Measurements from ENCODE around the gene CERS6. TPM values are rescaled to one million over a fixed set of nuclear protein-coding genes. Genes with fewer than 3 reads are reported as not detected.

CERS6 gene
- total RNA-seq, 1 donor = 23.9 TPM

- H3K9me3 ChIP-seq (ENCODE audit: low read depth, low read length) = no peaks in the 10 kb centered on the region
These were observed 260.8 kb downstream of the CERS6 start for GRCh38 chr2:168716839-168717238.

GRCh38 chr2:168717790-168718502, 261.9 kb downstream of the CERS6 start:
- H3K4me1 ChIP-seq (ENCODE audit: insufficient read depth, low read length) = peaks cover 11% of the 10 kb centered on the region
- no peak for TF ChIP-seq CTCF (IDR thresholded peaks at IDR 0.05; ENCODE audit: extremely low read depth, low read depth, low read length)
- no peaks in the 10 kb centered on the region for H3K36me3 ChIP-seq (ENCODE audit: insufficient read depth, low read length)
- no peak overlapping the region for H2AFZ ChIP-seq (ENCODE audit: low read length)
- H3K4me3 ChIP-seq (ENCODE audit: insufficient read depth, low read length) = no peak overlapping the region
- H3K4me2 ChIP-seq (ENCODE audit: insufficient read depth, low read length) = no peak overlapping the region
- H3K27me3 ChIP-seq (ENCODE audit: insufficient read depth, low read length) = no peaks in the 10 kb centered on the region
- no peak overlapping the region for H3K27ac ChIP-seq (ENCODE audit: low read depth, low read length)
- DNase-seq (ENCODE audit: insufficient read length, low spot score, missing footprints) = no peak
- no peaks in the 10 kb centered on the region for H3K9me3 ChIP-seq (ENCODE audit: low read depth, low read length)
- no peaks in the 10 kb centered on the region for H4K20me1 ChIP-seq (ENCODE audit: insufficient read depth, low read length)
- no peaks in the 10 kb centered on the region for H3K79me2 ChIP-seq (ENCODE audit: insufficient read depth, low read length)

More at GRCh38 chr2:168716839-168717238, 260.8 kb downstream of the CERS6 start:
- TF ChIP-seq CTCF (IDR thresholded peaks at IDR 0.05; ENCODE audit: extremely low read depth, low read depth, low read length) = no peak
- H4K20me1 ChIP-seq (ENCODE audit: insufficient read depth, low read length) = no peaks in the 10 kb centered on the region
- DNase-seq (ENCODE audit: insufficient read length, low spot score, missing footprints) = no peak
- no peak overlapping the region for H2AFZ ChIP-seq (ENCODE audit: low read length)
- H3K4me2 ChIP-seq (ENCODE audit: insufficient read depth, low read length) = no peak overlapping the region
- H3K79me2 ChIP-seq (ENCODE audit: insufficient read depth, low read length) = no peaks in the 10 kb centered on the region
- H3K4me1 ChIP-seq (ENCODE audit: insufficient read depth, low read length) = peaks cover 4% of the 10 kb centered on the region
- no peaks in the 10 kb centered on the region for H3K36me3 ChIP-seq (ENCODE audit: insufficient read depth, low read length)
- no peaks in the 10 kb centered on the region for H3K27me3 ChIP-seq (ENCODE audit: insufficient read depth, low read length)
- H3K27ac ChIP-seq (ENCODE audit: low read depth, low read length) = no peak overlapping the region
- H3K4me3 ChIP-seq (ENCODE audit: insufficient read depth, low read length) = no peak overlapping the region

GRCh38 chr2:168718622-168719021, 262.6 kb downstream of the CERS6 start:
- H3K4me1 ChIP-seq (ENCODE audit: insufficient read depth, low read length) = peaks cover 15% of the 10 kb centered on the region

More at GRCh38 chr2:168718622-168719021, 262.6 kb downstream of the CERS6 start:
- no peaks in the 10 kb centered on the region for H3K36me3 ChIP-seq (ENCODE audit: insufficient read depth, low read length)
- H3K9me3 ChIP-seq (ENCODE audit: low read depth, low read length) = no peaks in the 10 kb centered on the region
- no peak overlapping the region for H2AFZ ChIP-seq (ENCODE audit: low read length)
- DNase-seq (ENCODE audit: insufficient read length, low spot score, missing footprints) = no peak
- H3K27ac ChIP-seq (ENCODE audit: low read depth, low read length) = no peak overlapping the region
- no peak overlapping the region for H3K4me3 ChIP-seq (ENCODE audit: insufficient read depth, low read length)
- no peaks in the 10 kb centered on the region for H3K79me2 ChIP-seq (ENCODE audit: insufficient read depth, low read length)
- no peak for TF ChIP-seq CTCF (IDR thresholded peaks at IDR 0.05; ENCODE audit: extremely low read depth, low read depth, low read length)
- no peak overlapping the region for H3K4me2 ChIP-seq (ENCODE audit: insufficient read depth, low read length)
- no peaks in the 10 kb centered on the region for H3K27me3 ChIP-seq (ENCODE audit: insufficient read depth, low read length)
- no peaks in the 10 kb centered on the region for H4K20me1 ChIP-seq (ENCODE audit: insufficient read depth, low read length)

Measured in osteoblast (primary cell).